Activated T-cell treated with anti-CD3 and anti-CD28 coated beads for 48 hours (primary cell): ENCODE data around the gene TTC7B.

Experiments used
- DNase-seq: peaks from one replicate; pipeline ENCODE4 v3.0.0-alpha.2; 2020; ENCODE audit warnings: low read depth

TTC7B gene

GRCh38 chr14:90805662-90806540 is 10.3 kb downstream of the TTC7B start:
- DNase-seq, result no peak

- DNase-seq, result no peak
Measured at GRCh38 chr14:90805084-90805391, 11.2 kb downstream of the TTC7B start.

- DNase-seq, result no peak
Measured at GRCh38 chr14:90804292-90805083, 11.7 kb downstream of the TTC7B start.

GRCh38 chr14:90803249-90803648 is 13.0 kb downstream of the TTC7B start:
- DNase-seq, result no peak

- DNase-seq, result no peak
Measured at GRCh38 chr14:90799420-90799819, 16.8 kb downstream of the TTC7B start.

GRCh38 chr14:90797919-90798318 is 18.3 kb downstream of the TTC7B start:
- no peak for DNase-seq

- DNase-seq, result no peak
Measured at GRCh38 chr14:90797451-90797850, 18.8 kb downstream of the TTC7B start.

GRCh38 chr14:90796329-90796728 is 19.9 kb downstream of the TTC7B start:
- no peak for DNase-seq

GRCh38 chr14:90795744-90796143 is 20.5 kb downstream of the TTC7B start:
- no peak for DNase-seq

- DNase-seq, result no peak
Measured at GRCh38 chr14:90791486-90791885, 24.7 kb downstream of the TTC7B start.

- no peak for DNase-seq
Measured at GRCh38 chr14:90788031-90788430, 28.2 kb downstream of the TTC7B start.

GRCh38 chr14:90785876-90786450 is 30.3 kb downstream of the TTC7B start:
- DNase-seq, result no peak

- no peak for DNase-seq
Measured at GRCh38 chr14:90785471-90785870, 30.8 kb downstream of the TTC7B start.

GRCh38 chr14:90784621-90785270 is 31.5 kb downstream of the TTC7B start:
- no peak for DNase-seq

GRCh38 chr14:90783344-90783743 is 32.9 kb downstream of the TTC7B start:
- DNase-seq, result no peak

- DNase-seq, result no peak
Measured at GRCh38 chr14:90782892-90783291, 33.3 kb downstream of the TTC7B start.

GRCh38 chr14:90781876-90782275 is 34.4 kb downstream of the TTC7B start:
- no peak for DNase-seq

GRCh38 chr14:90781344-90781761 is 34.9 kb downstream of the TTC7B start:
- DNase-seq, result no peak

- DNase-seq, result no peak
Measured at GRCh38 chr14:90780519-90780918, 35.7 kb downstream of the TTC7B start.

- DNase-seq, result no peak
Measured at GRCh38 chr14:90778571-90779255, 37.5 kb downstream of the TTC7B start.

- no peak for DNase-seq
Measured at GRCh38 chr14:90777830-90778485, 38.3 kb downstream of the TTC7B start.
